GM23338 (cell line): ENCODE measurements around the gene MARCKSL1. TPM values are rescaled to one million over a fixed set of nuclear protein-coding genes. Genes with fewer than 3 reads are reported as not detected.

Experiments
- ATAC-seq: fragments of 200-7000 bp; cut with Tn5 transposase; 3 replicates; pipeline ENCODE4 v1.9.1; 2020
- DNase-seq: peaks from one replicate; pipeline ENCODE4 v3.0.0-alpha.2; 2015; ENCODE audit warnings: low spot score
- H2AFZ ChIP-seq: fragments of 200-600 bp; sonication (generic); 2 replicates; pipeline ENCODE4 v1.8.0; 2016; ENCODE audit warnings: antibody characterized with exemption, mild to moderate bottlenecking, moderate library complexity
- H3F3A ChIP-seq: fragments of 200-600 bp; sonication (generic); replicated peaks from 2 replicates; pipeline ENCODE4 v1.8.0; 2017; ENCODE audit warnings: antibody characterized with exemption, mixed run types, low read depth
- H3K27ac ChIP-seq: fragments of 200-600 bp; sonication (generic); 2 replicates; pipeline ENCODE4 v1.6.1; 2016; ENCODE audit warnings: low read depth
- H3K27me3 ChIP-seq: fragments of 200-600 bp; sonication (generic); 2 replicates; pipeline ENCODE4 v1.8.0; 2016; ENCODE audit warnings: mild to moderate bottlenecking, mixed run types, moderate library complexity; ENCODE audit not compliant: insufficient read depth
- H3K36me3 ChIP-seq: fragments of 200-600 bp; sonication (generic); 2 replicates; pipeline ENCODE4 v1.8.0; 2016; ENCODE audit warnings: mild to moderate bottlenecking; ENCODE audit not compliant: insufficient read depth
- H3K4me1 ChIP-seq: fragments of 200-600 bp; sonication (generic); 2 replicates; pipeline ENCODE4 v1.8.0; 2016; ENCODE audit warnings: mild to moderate bottlenecking, moderate library complexity; ENCODE audit not compliant: insufficient read depth
- H3K4me2 ChIP-seq: fragments of 200-600 bp; sonication (generic); 2 replicates; pipeline ENCODE4 v1.7.1; 2017; ENCODE audit warnings: mixed run types
- H3K4me3 ChIP-seq: fragments of 200-600 bp; sonication (generic); 2 replicates; pipeline ENCODE4 v1.6.1; 2016; ENCODE audit warnings: mixed run types
- H3K79me2 ChIP-seq: fragments of 200-600 bp; sonication (generic); replicated peaks from 2 replicates; pipeline ENCODE4 v1.8.0; 2017; ENCODE audit warnings: mild to moderate bottlenecking; ENCODE audit not compliant: insufficient read depth
- H3K9me2 ChIP-seq: fragments of 200-600 bp; sonication (generic); 2 replicates; pipeline ENCODE4 v1.8.0; 2017; ENCODE audit not compliant: insufficient read depth
- H4K20me1 ChIP-seq: fragments of 200-600 bp; sonication (generic); replicated peaks from 2 replicates; pipeline ENCODE4 v1.8.0; 2017; ENCODE audit warnings: mild to moderate bottlenecking; ENCODE audit not compliant: insufficient read depth
- H3K27ac Mint-ChIP-seq: 2 replicates; pipeline ENCODE4 v1.8.0; 2020; ENCODE audit warnings: inconsistent platforms, mild to moderate bottlenecking, moderate library complexity, mixed read lengths
- H3K27me3 Mint-ChIP-seq: 3 replicates; pipeline ENCODE4 v1.8.0; 2022; ENCODE audit warnings: low read depth, mild to moderate bottlenecking, moderate library complexity, mixed read lengths, inconsistent platforms; ENCODE audit not compliant: insufficient read depth, poor library complexity
- H3K36me3 Mint-ChIP-seq: 3 replicates; pipeline ENCODE4 v1.8.0; 2021; ENCODE audit warnings: low read depth, mild to moderate bottlenecking, inconsistent platforms, moderate library complexity, mixed read lengths
- H3K4me1 Mint-ChIP-seq: 3 replicates; pipeline ENCODE4 v1.8.0; 2020; ENCODE audit warnings: mild to moderate bottlenecking, inconsistent platforms, mixed read lengths
- H3K4me3 Mint-ChIP-seq: 3 replicates; pipeline ENCODE4 v1.8.0; 2021; ENCODE audit warnings: moderate library complexity, mild to moderate bottlenecking, inconsistent platforms, mixed read lengths
- H3K9me3 Mint-ChIP-seq: 3 replicates; pipeline ENCODE4 v1.8.0; 2020; ENCODE audit warnings: moderate library complexity, mild to moderate bottlenecking, inconsistent platforms, mixed read lengths
- CREB1 ChIP-seq: fragments of 250-450 bp; sonication (Bioruptor Pico); IDR thresholded peaks from 2 replicates; pipeline ENCODE4 v1.5.0; 2020; ENCODE audit warnings: low read depth, mild to moderate bottlenecking, moderate library complexity
- EZH2phosphoT487 ChIP-seq: fragments of 200-600 bp; sonication (generic); IDR thresholded peaks from one replicate; pipeline ENCODE4 v1.8.1; 2018; ENCODE audit warnings: antibody characterized with exemption; ENCODE audit not compliant: unreplicated experiment
- POLR2AphosphoS5 ChIP-seq: IDR thresholded peaks from 2 replicates; pipeline ENCODE4 v1.6.1; 2016; ENCODE audit warnings: antibody characterized with exemption, low read depth
- STAT1 ChIP-seq: IDR thresholded peaks from one replicate; pipeline ENCODE4 v1.6.1; 2016; ENCODE audit warnings: antibody characterized with exemption; ENCODE audit not compliant: unreplicated experiment
- ZNF331 ChIP-seq: fragments of 250-450 bp; sonication (Bioruptor Pico); IDR thresholded peaks from 2 replicates; pipeline ENCODE4 v1.5.0; 2020; ENCODE audit warnings: low read depth, mild to moderate bottlenecking, moderate library complexity
- polyA plus RNA-seq: library from polyadenylated mRNA; unstranded; fragments of >200 nt; fragmentation: Nextera tagmentation; extraction: Ambion mirVana; gene quantifications from 2 replicates; pipeline ENCODE4 v1.2.1, GENCODE V29; 2016
- total RNA-seq: library from RNA; depleted of rRNA; stranded (reverse); fragments of >200 nt; shearing (Covaris generic); gene quantifications from 2 replicates; pipeline ENCODE4 v1.2.3, GENCODE V29; 2014
- TF ChIP-seq, protein P1 (sequence below): IDR thresholded peaks from 2 replicates; pipeline ENCODE4 v1.6.1; 2016; ENCODE audit warnings: antibody characterized with exemption
- TF ChIP-seq, protein P2 (sequence below), 2 experiments: fragments of 200-600 bp in 1 of 2; sonication (generic) in 1 of 2; conservative IDR thresholded peaks; 2 replicates each; pipeline versions ENCODE4 v1.5.1 to v1.6.1; 2016 to 2017; ENCODE audit warnings: antibody characterized with exemption in 2 of 2, low read depth in 2 of 2, mild to moderate bottlenecking in 2 of 2, moderate library complexity in 1 of 2
- TF ChIP-seq, protein P3 (sequence below): fragments of 250-450 bp; sonication (Bioruptor Pico); IDR thresholded peaks from 2 replicates; pipeline ENCODE4 v1.5.0; 2020; ENCODE audit warnings: mild to moderate bottlenecking, moderate library complexity
- TF ChIP-seq, protein P4 (sequence below): IDR thresholded peaks from one replicate; pipeline ENCODE4 v1.6.1; 2018; ENCODE audit warnings: antibody characterized with exemption; ENCODE audit not compliant: unreplicated experiment

The MARCKSL1 gene
- total and polyA plus RNA-seq, 2 experiments from 2014 or later, result 329 to 553 TPM

DNA sequence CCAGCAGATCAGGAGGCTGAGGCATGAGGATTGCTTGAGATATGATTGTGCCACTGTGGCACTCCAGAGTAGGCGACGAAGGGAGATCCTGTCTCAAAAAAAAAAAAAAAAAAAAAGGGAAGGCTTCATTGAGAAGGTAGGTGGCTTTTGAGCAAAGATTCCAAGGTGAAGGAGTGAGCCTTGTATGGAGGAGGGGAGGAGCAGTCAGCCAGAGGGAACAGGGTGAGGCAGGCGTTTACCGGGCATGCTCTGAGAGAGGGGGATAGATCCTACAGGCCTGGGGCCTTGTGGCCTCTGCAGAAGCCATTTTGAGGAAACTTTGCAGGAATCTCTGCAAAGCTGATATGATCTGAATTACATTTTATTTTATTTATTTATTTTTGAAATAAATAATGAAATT is 49.3 kb downstream of the MARCKSL1 start:
- peaks cover 25% of the 10 kb centered on the region for H3K36me3 Mint-ChIP-seq
- Histone ChIP-seq H3F3A (no peaks in the 10 kb centered on the region), H3K36me3 (peaks cover 2% of the 10 kb centered on the region; the same call in 1 of the 2 replicates), H3K4me2 (no peak overlapping the region), H4K20me1 (no peaks in the 10 kb centered on the region), H3K79me2 (no peaks in the 10 kb centered on the region), H2AFZ (no peak overlapping the region), H3K4me3 (no peak overlapping the region), H3K4me1 (peaks cover 4% of the 10 kb centered on the region; the same call in 1 of the 2 replicates), H3K27ac (peak overlapping the region; percentile 29; the same call in 1 of the 2 replicates), H3K27me3 (no peaks in the 10 kb centered on the region), H3K9me2 (no peaks in the 10 kb centered on the region)
- H3K9me3 Mint-ChIP-seq, result no peaks in the 10 kb centered on the region
- ATAC-seq (peak; percentile 77), DNase-seq (peak; percentile 47)
- H3K4me1 Mint-ChIP-seq, result peaks cover 7% of the 10 kb centered on the region
- H3K4me3 Mint-ChIP-seq, result no peak overlapping the region; the same call in 2 of the 3 replicates
- TF ChIP-seq CREB1 (no peak), ZNF331 (CRISPR knock-in tag) (no peak), STAT1 (no peak), POLR2AphosphoS5 (no peak), EZH2phosphoT487 (no peak)
- TF ChIP-seq, protein P1, sequence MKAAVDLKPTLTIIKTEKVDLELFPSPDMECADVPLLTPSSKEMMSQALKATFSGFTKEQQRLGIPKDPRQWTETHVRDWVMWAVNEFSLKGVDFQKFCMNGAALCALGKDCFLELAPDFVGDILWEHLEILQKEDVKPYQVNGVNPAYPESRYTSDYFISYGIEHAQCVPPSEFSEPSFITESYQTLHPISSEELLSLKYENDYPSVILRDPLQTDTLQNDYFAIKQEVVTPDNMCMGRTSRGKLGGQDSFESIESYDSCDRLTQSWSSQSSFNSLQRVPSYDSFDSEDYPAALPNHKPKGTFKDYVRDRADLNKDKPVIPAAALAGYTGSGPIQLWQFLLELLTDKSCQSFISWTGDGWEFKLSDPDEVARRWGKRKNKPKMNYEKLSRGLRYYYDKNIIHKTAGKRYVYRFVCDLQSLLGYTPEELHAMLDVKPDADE, result no peak
- TF ChIP-seq, protein P2, sequence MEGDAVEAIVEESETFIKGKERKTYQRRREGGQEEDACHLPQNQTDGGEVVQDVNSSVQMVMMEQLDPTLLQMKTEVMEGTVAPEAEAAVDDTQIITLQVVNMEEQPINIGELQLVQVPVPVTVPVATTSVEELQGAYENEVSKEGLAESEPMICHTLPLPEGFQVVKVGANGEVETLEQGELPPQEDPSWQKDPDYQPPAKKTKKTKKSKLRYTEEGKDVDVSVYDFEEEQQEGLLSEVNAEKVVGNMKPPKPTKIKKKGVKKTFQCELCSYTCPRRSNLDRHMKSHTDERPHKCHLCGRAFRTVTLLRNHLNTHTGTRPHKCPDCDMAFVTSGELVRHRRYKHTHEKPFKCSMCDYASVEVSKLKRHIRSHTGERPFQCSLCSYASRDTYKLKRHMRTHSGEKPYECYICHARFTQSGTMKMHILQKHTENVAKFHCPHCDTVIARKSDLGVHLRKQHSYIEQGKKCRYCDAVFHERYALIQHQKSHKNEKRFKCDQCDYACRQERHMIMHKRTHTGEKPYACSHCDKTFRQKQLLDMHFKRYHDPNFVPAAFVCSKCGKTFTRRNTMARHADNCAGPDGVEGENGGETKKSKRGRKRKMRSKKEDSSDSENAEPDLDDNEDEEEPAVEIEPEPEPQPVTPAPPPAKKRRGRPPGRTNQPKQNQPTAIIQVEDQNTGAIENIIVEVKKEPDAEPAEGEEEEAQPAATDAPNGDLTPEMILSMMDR (conservative IDR thresholded peaks at IDR 0.05; ENCODE audit: low read depth in 2 of 2), result no peak
- TF ChIP-seq, protein P3, sequence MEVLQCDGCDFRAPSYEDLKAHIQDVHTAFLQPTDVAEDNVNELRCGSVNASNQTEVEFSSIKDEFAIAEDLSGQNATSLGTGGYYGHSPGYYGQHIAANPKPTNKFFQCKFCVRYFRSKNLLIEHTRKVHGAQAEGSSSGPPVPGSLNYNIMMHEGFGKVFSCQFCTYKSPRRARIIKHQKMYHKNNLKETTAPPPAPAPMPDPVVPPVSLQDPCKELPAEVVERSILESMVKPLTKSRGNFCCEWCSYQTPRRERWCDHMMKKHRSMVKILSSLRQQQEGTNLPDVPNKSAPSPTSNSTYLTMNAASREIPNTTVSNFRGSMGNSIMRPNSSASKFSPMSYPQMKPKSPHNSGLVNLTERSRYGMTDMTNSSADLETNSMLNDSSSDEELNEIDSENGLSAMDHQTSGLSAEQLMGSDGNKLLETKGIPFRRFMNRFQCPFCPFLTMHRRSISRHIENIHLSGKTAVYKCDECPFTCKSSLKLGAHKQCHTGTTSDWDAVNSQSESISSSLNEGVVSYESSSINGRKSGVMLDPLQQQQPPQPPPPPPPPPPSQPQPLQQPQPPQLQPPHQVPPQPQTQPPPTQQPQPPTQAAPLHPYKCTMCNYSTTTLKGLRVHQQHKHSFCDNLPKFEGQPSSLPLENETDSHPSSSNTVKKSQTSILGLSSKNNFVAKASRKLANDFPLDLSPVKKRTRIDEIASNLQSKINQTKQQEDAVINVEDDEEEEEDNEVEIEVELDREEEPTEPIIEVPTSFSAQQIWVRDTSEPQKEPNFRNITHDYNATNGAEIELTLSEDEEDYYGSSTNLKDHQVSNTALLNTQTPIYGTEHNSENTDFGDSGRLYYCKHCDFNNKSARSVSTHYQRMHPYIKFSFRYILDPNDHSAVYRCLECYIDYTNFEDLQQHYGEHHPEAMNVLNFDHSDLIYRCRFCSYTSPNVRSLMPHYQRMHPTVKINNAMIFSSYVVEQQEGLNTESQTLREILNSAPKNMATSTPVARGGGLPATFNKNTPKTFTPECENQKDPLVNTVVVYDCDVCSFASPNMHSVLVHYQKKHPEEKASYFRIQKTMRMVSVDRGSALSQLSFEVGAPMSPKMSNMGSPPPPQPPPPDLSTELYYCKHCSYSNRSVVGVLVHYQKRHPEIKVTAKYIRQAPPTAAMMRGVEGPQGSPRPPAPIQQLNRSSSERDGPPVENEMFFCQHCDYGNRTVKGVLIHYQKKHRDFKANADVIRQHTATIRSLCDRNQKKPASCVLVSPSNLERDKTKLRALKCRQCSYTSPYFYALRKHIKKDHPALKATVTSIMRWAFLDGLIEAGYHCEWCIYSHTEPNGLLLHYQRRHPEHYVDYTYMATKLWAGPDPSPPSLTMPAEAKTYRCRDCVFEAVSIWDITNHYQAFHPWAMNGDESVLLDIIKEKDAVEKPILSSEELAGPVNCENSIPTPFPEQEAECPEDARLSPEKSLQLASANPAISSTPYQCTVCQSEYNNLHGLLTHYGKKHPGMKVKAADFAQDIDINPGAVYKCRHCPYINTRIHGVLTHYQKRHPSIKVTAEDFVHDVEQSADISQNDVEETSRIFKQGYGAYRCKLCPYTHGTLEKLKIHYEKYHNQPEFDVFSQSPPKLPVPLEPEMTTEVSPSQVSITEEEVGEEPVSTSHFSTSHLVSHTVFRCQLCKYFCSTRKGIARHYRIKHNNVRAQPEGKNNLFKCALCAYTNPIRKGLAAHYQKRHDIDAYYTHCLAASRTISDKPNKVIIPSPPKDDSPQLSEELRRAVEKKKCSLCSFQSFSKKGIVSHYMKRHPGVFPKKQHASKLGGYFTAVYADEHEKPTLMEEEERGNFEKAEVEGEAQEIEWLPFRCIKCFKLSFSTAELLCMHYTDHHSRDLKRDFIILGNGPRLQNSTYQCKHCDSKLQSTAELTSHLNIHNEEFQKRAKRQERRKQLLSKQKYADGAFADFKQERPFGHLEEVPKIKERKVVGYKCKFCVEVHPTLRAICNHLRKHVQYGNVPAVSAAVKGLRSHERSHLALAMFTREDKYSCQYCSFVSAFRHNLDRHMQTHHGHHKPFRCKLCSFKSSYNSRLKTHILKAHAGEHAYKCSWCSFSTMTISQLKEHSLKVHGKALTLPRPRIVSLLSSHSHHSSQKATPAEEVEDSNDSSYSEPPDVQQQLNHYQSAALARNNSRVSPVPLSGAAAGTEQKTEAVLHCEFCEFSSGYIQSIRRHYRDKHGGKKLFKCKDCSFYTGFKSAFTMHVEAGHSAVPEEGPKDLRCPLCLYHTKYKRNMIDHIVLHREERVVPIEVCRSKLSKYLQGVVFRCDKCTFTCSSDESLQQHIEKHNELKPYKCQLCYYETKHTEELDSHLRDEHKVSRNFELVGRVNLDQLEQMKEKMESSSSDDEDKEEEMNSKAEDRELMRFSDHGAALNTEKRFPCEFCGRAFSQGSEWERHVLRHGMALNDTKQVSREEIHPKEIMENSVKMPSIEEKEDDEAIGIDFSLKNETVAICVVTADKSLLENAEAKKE (CRISPR knock-in tag), result no peak
- TF ChIP-seq, protein P4, sequence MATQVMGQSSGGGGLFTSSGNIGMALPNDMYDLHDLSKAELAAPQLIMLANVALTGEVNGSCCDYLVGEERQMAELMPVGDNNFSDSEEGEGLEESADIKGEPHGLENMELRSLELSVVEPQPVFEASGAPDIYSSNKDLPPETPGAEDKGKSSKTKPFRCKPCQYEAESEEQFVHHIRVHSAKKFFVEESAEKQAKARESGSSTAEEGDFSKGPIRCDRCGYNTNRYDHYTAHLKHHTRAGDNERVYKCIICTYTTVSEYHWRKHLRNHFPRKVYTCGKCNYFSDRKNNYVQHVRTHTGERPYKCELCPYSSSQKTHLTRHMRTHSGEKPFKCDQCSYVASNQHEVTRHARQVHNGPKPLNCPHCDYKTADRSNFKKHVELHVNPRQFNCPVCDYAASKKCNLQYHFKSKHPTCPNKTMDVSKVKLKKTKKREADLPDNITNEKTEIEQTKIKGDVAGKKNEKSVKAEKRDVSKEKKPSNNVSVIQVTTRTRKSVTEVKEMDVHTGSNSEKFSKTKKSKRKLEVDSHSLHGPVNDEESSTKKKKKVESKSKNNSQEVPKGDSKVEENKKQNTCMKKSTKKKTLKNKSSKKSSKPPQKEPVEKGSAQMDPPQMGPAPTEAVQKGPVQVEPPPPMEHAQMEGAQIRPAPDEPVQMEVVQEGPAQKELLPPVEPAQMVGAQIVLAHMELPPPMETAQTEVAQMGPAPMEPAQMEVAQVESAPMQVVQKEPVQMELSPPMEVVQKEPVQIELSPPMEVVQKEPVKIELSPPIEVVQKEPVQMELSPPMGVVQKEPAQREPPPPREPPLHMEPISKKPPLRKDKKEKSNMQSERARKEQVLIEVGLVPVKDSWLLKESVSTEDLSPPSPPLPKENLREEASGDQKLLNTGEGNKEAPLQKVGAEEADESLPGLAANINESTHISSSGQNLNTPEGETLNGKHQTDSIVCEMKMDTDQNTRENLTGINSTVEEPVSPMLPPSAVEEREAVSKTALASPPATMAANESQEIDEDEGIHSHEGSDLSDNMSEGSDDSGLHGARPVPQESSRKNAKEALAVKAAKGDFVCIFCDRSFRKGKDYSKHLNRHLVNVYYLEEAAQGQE, result no peak
- H3K27me3 Mint-ChIP-seq, result peaks cover 7% of the 10 kb centered on the region
- peak overlapping the region; percentile 82 for H3K27ac Mint-ChIP-seq
